Lung (tissue), 12 donors: ENCODE measurements around the gene EEF1A2. TPM values are rescaled to one million over a fixed set of nuclear protein-coding genes. Genes with fewer than 3 reads are reported as not detected.
"Not testable (repeated sequence)": the region's sequence is repeated elsewhere in the genome, so short reads cannot be mapped to it uniquely, and the experiment has no call there.

Experiments
- ATAC-seq: fragments of 200-7000 bp; cut with Tn5 transposase; one replicate; pipeline ENCODE4 v1.9.1; 2020; ENCODE audit warnings: moderate number of reproducible peaks; ENCODE audit not compliant: insufficient read depth, low FRiP score
- DNase-seq, 3 donors: peaks; one replicate each; pipeline ENCODE4 v3.0.0-alpha.2; 2013 to 2017
- H3K27ac ChIP-seq, 2 donors: one replicate each; pipeline ENCODE4 v1.5.1; 2013; ENCODE audit warnings: mild to moderate bottlenecking in 2 of 2, moderate library complexity in 2 of 2, control low read depth in 1 of 2, inconsistent platforms in 1 of 2, low read depth in 1 of 2, low read length in 1 of 2
- H3K27me3 ChIP-seq, 3 donors: one replicate each; pipeline ENCODE4 v1.5.1; 2013; ENCODE audit warnings: low read length in 2 of 3; ENCODE audit not compliant: control insufficient read depth in 3 of 3, insufficient read depth in 3 of 3
- H3K36me3 ChIP-seq, 4 donors: one replicate each; pipeline ENCODE4 v1.5.1; 2013; ENCODE audit warnings: low read length in 4 of 4, mild to moderate bottlenecking in 1 of 4, moderate library complexity in 1 of 4; ENCODE audit not compliant: control insufficient read depth in 4 of 4, insufficient read depth in 4 of 4
- H3K4me1 ChIP-seq, 5 donors: one replicate each; pipeline ENCODE4 v1.5.1; 2013; ENCODE audit warnings: low read length in 5 of 5, mild to moderate bottlenecking in 2 of 5, moderate library complexity in 1 of 5; ENCODE audit not compliant: control insufficient read depth in 5 of 5, insufficient read depth in 5 of 5
- H3K4me3 ChIP-seq: one replicate; pipeline ENCODE4 v1.5.1; 2013; ENCODE audit warnings: mild to moderate bottlenecking, control low read depth, moderate library complexity
- H3K9ac ChIP-seq, 2 donors: one replicate each; pipeline ENCODE4 v1.5.1; 2013; ENCODE audit warnings: low read length in 2 of 2, control low read depth in 1 of 2; ENCODE audit not compliant: insufficient read depth in 1 of 2
- H3K9me3 ChIP-seq, 4 donors: one replicate each; pipeline ENCODE4 v1.5.1; 2013; ENCODE audit warnings: low read length in 3 of 4, mild to moderate bottlenecking in 1 of 4, moderate library complexity in 1 of 4; ENCODE audit not compliant: control insufficient read depth in 4 of 4, insufficient read depth in 3 of 4
- CTCF ChIP-seq: IDR thresholded peaks from 2 replicates; pipeline ENCODE4 v1.5.1; 2012; ENCODE audit warnings: mild to moderate bottlenecking; ENCODE audit errors: control extremely low read depth, extremely low read depth
- WGBS, 2 donors: extraction: QIAGEN DNeasy Blood & Tissue Kit; methylation state at CpG; one replicate each; pipeline ENCODE4 v1.1.7; 2013; 5-methylcytosine and 5-hydroxymethylcytosine counted together
- polyA plus RNA-seq, 2 donors: library from polyadenylated mRNA; stranded (reverse); fragments of 200-250 nt; gene quantifications; one replicate each; pipeline ENCODE4 v1.2.1, GENCODE V29; 2013
- total RNA-seq, 2 donors: library from RNA; depleted of rRNA in 1 of 2; stranded (reverse); fragments of >200 nt in 1 of 2; gene quantifications; one replicate each; pipeline ENCODE4 v1.2.1, GENCODE V29; 2014 to 2021
- donor health status: control.
- donor health status: control.
- donor health status: Bipolar disorder and iron deficiency.
- donor health status: healthy.
- donor health status: DM: yes; HTN: yes; CAD: no.

The EEF1A2 gene
- total and polyA plus RNA-seq, 4 donors: 0.47 to 1.9 (median 1.0) TPM

- ATAC-seq: no peak
- Histone ChIP-seq H3K27me3 (no peaks in the 10 kb centered on the region), H3K9me3 (no peaks in the 10 kb centered on the region), H3K9ac (no peak overlapping the region), H3K27ac (no peak overlapping the region), H3K4me1 (peaks cover 0 to 19% (median 7%) of the 10 kb centered on the region in 5 donors), H3K4me3 (no peak overlapping the region), H3K36me3 (peaks cover 0 to 15% (median 7%) of the 10 kb centered on the region in 4 donors)
- 91 to 93% methylated on average over 32 of the region's 32 CpGs for WGBS, 2 donors
- no peak for TF ChIP-seq CTCF
- no peak for DNase-seq
Measured at GRCh38 chr20:63517376-63518309, 18.8 kb upstream of the EEF1A2 start.

- not testable (repeated sequence) for H3K4me1 ChIP-seq, H3K27ac ChIP-seq, ATAC-seq, H3K4me3 ChIP-seq, DNase-seq, H3K27me3 ChIP-seq, H3K36me3 ChIP-seq, H3K9ac ChIP-seq, H3K9me3 ChIP-seq
- WGBS, 2 donors: 52 to 65% methylated on average over 10 of the region's 10 CpGs
Measured at GRCh38 chr20:63514520-63514919, 15.6 kb upstream of the EEF1A2 start.

- no peak for ATAC-seq
- Histone ChIP-seq H3K4me1 (peaks cover 0 to 2% (median 0%) of the 10 kb centered on the region in 5 donors), H3K27me3 (no peaks in the 10 kb centered on the region), H3K9me3 (peaks cover 0 to 1% (median 0%) of the 10 kb centered on the region in 4 donors), H3K9ac (no peak overlapping the region), H3K4me3 (no peak overlapping the region), H3K27ac (no peak overlapping the region), H3K36me3 (no peaks in the 10 kb centered on the region)
- no peak for TF ChIP-seq CTCF
- WGBS, 2 donors: 90 to 92% methylated on average over 3 of the region's 3 CpGs
- no peak for DNase-seq
Measured at GRCh38 chr20:63513207-63513606, 14.3 kb upstream of the EEF1A2 start.

- Histone ChIP-seq H3K4me3 (no peak overlapping the region), H3K27me3 (peaks cover 0 to 2% (median 0%) of the 10 kb centered on the region in 3 donors), H3K9me3 (peaks cover 0 to 22% (median 5%) of the 10 kb centered on the region in 4 donors), H3K36me3 (no peaks in the 10 kb centered on the region), H3K4me1 (peaks cover 0 to 2% (median 0%) of the 10 kb centered on the region in 5 donors), H3K9ac (no peak overlapping the region), H3K27ac (no peak overlapping the region)
- DNase-seq (no peak), ATAC-seq (no peak)
- WGBS, 2 donors: 82 to 83% methylated on average over 9 of the region's 9 CpGs
- no peak for TF ChIP-seq CTCF
Measured at GRCh38 chr20:63509088-63509564, 10.2 kb upstream of the EEF1A2 start.
